Neuronal stem cell (in vitro differentiated cells): Measurements from ENCODE around the gene LRRC70.
"Not testable (repeated sequence)": the region's sequence is repeated elsewhere in the genome, so short reads cannot be mapped to it uniquely, and the experiment has no call there.

Source experiments
- DNase-seq: peaks from one replicate; pipeline ENCODE4 v3.0.0-alpha.2; 2013; ENCODE audit warnings: low spot score
- H2AFZ ChIP-seq: one replicate; pipeline ENCODE4 v1.6.1; 2013; ENCODE audit warnings: mild to moderate bottlenecking, low read length, inconsistent platforms
- H2AK5ac ChIP-seq: 2 replicates; pipeline ENCODE4 v1.6.1; 2013; ENCODE audit warnings: low read depth, mild to moderate bottlenecking, inconsistent platforms, low read length, moderate library complexity, mixed read lengths
- H2BK120ac ChIP-seq: 2 replicates; pipeline ENCODE4 v1.6.1; 2013; ENCODE audit warnings: low read depth, mild to moderate bottlenecking, inconsistent platforms, low read length, moderate library complexity, mixed read lengths
- H2BK12ac ChIP-seq: one replicate; pipeline ENCODE4 v1.6.1; 2013; ENCODE audit warnings: low read length, inconsistent platforms
- H2BK15ac ChIP-seq: 2 replicates; pipeline ENCODE4 v1.6.1; 2013; ENCODE audit warnings: mild to moderate bottlenecking, low read length, inconsistent platforms, mixed read lengths
- H2BK5ac ChIP-seq: one replicate; pipeline ENCODE4 v1.6.1; 2013; ENCODE audit warnings: inconsistent platforms, mild to moderate bottlenecking, low read length, moderate library complexity
- H3K14ac ChIP-seq: one replicate; pipeline ENCODE4 v1.6.1; 2013; ENCODE audit warnings: low read length, inconsistent platforms
- H3K18ac ChIP-seq: 2 replicates; pipeline ENCODE4 v1.6.1; 2013; ENCODE audit warnings: low read length, inconsistent platforms
- H3K23ac ChIP-seq: 2 replicates; pipeline ENCODE4 v1.6.1; 2013; ENCODE audit warnings: low read depth, mild to moderate bottlenecking, mixed read lengths, low read length, inconsistent platforms; ENCODE audit not compliant: poor library complexity
- H3K27ac ChIP-seq: replicated peaks from 3 replicates; pipeline ENCODE4 v1.5.1; 2013; ENCODE audit warnings: low read length, inconsistent platforms
- H3K27me3 ChIP-seq, 3 experiments: 2 replicates each; pipeline ENCODE4 v1.6.1; 2013; ENCODE audit warnings: low read length in 3 of 3, mild to moderate bottlenecking in 2 of 3, inconsistent platforms in 1 of 3, low read depth in 1 of 3, mixed read lengths in 1 of 3, moderate library complexity in 1 of 3; ENCODE audit not compliant: control insufficient read depth in 3 of 3, insufficient read depth in 3 of 3
- H3K36me3 ChIP-seq, 2 donors: replicated peaks in 1 of 2; 2 replicates each; pipeline ENCODE4 v1.6.1; 2013; ENCODE audit warnings: low read length in 2 of 2; ENCODE audit not compliant: control insufficient read depth in 2 of 2, insufficient read depth in 2 of 2
- H3K4ac ChIP-seq: 2 replicates; pipeline ENCODE4 v1.6.1; 2013; ENCODE audit warnings: inconsistent platforms, mild to moderate bottlenecking, low read length, moderate library complexity
- H3K4me1 ChIP-seq, 2 donors: 1 replicate in 1 of 2; 2 replicates in 1 of 2; pipeline ENCODE4 v1.6.1; 2013; ENCODE audit warnings: low read length in 2 of 2, low read depth in 1 of 2; ENCODE audit not compliant: control insufficient read depth in 2 of 2, insufficient read depth in 1 of 2
- H3K4me2 ChIP-seq: one replicate; pipeline ENCODE4 v1.6.1; 2013; ENCODE audit warnings: mild to moderate bottlenecking, low read length, inconsistent platforms; ENCODE audit not compliant: insufficient read depth, poor library complexity, severe bottlenecking
- H3K4me3 ChIP-seq, 2 donors: 2 replicates each; pipeline ENCODE4 v1.5.1; 2013; ENCODE audit warnings: low read length in 2 of 2, mild to moderate bottlenecking in 2 of 2, inconsistent platforms in 1 of 2, moderate library complexity in 1 of 2
- H3K79me1 ChIP-seq: one replicate; pipeline ENCODE4 v1.6.1; 2013; ENCODE audit warnings: low read depth, mild to moderate bottlenecking, inconsistent platforms, low read length, moderate library complexity
- H3K9ac ChIP-seq: one replicate; pipeline ENCODE4 v1.6.1; 2013; ENCODE audit warnings: mild to moderate bottlenecking, low read depth, low read length, inconsistent platforms; ENCODE audit not compliant: poor library complexity
- H3K9me3 ChIP-seq, 2 donors: replicated peaks in 1 of 2; 2 replicates each; pipeline versions ENCODE3 to v1.6.1; 2013; ENCODE audit warnings: low read length in 2 of 2, mild to moderate bottlenecking in 2 of 2, inconsistent platforms in 1 of 2, low read depth in 1 of 2, mixed read lengths in 1 of 2, moderate library complexity in 1 of 2; ENCODE audit not compliant: control insufficient read depth in 2 of 2, insufficient read depth in 1 of 2
- H4K8ac ChIP-seq: one replicate; pipeline ENCODE4 v1.6.1; 2013; ENCODE audit warnings: low read depth, mild to moderate bottlenecking, inconsistent platforms, low read length, moderate library complexity
- H4K91ac ChIP-seq: one replicate; pipeline ENCODE4 v1.6.1; 2013; ENCODE audit warnings: low read length, low read depth, mild to moderate bottlenecking, inconsistent platforms; ENCODE audit not compliant: poor library complexity
- WGBS, 2 donors: extraction: QIAGEN DNeasy Blood & Tissue Kit; methylation state at CpG; one replicate each; pipeline ENCODE4 v1.1.7; 2013; ENCODE audit warnings: missing lambda C conversion rate in 2 of 2, mixed read lengths in 1 of 2; ENCODE audit not compliant: insufficient read length in 2 of 2, insufficient replicate concordance in 1 of 2; ENCODE audit errors: extremely low coverage in 2 of 2; 5-methylcytosine and 5-hydroxymethylcytosine counted together

Gene LRRC70

GRCh38 chr5:62561896-62562295, 16.7 kb upstream of the LRRC70 start:
- H3K27me3 ChIP-seq, result no peaks in the 10 kb centered on the region
- no CpG with 5 or more reads among the region's 1 CpG for WGBS, 2 donors
- no peak overlapping the region for H2AFZ ChIP-seq
- no peak overlapping the region for H3K27ac ChIP-seq
- no peak overlapping the region for H3K9ac ChIP-seq
- no peak overlapping the region for H2BK5ac ChIP-seq
- no peak overlapping the region for H4K8ac ChIP-seq
- H3K79me1 ChIP-seq, result no peaks in the 10 kb centered on the region
- H3K18ac ChIP-seq, result no peak overlapping the region
- H2BK120ac ChIP-seq, result no peak overlapping the region
- H2BK15ac ChIP-seq, result no peak overlapping the region
- H3K9me3 ChIP-seq, result peaks cover 0 to 2% of the 10 kb centered on the region in 2 donors
- H2AK5ac ChIP-seq, result no peak overlapping the region
- no peak overlapping the region for H3K4me3 ChIP-seq
- no peak overlapping the region for H3K14ac ChIP-seq
- no peak overlapping the region for H3K4ac ChIP-seq
- H4K91ac ChIP-seq, result no peak overlapping the region
- no peak overlapping the region for H2BK12ac ChIP-seq
- no peak for DNase-seq
- no peaks in the 10 kb centered on the region for H3K4me1 ChIP-seq
- no peak overlapping the region for H3K23ac ChIP-seq
- peaks cover 3 to 51% of the 10 kb centered on the region in 2 donors for H3K36me3 ChIP-seq
- H3K4me2 ChIP-seq, result no peak overlapping the region

- DNase-seq, result no peak
- WGBS, 2 donors, result no CpG with 5 or more reads among the region's 1 CpG
- no peaks in the 10 kb centered on the region for H3K27me3 ChIP-seq
Measured at GRCh38 chr5:62562867-62563266, 15.8 kb upstream of the LRRC70 start.

GRCh38 chr5:62564101-62564500, 14.5 kb upstream of the LRRC70 start:
- no peak overlapping the region for H3K18ac ChIP-seq
- H3K4me1 ChIP-seq, result peaks cover 0 to under 1% of the 10 kb centered on the region in 2 donors
- peaks cover 5 to 52% of the 10 kb centered on the region in 2 donors for H3K36me3 ChIP-seq
- H4K8ac ChIP-seq, result no peak overlapping the region
- H3K9ac ChIP-seq, result no peak overlapping the region
- no CpG with 5 or more reads among the region's 2 CpGs for WGBS, 2 donors
- H3K4ac ChIP-seq, result no peak overlapping the region
- peaks cover 4 to 12% of the 10 kb centered on the region in 2 donors for H3K9me3 ChIP-seq
- H3K4me3 ChIP-seq, result no peak overlapping the region
- H2AK5ac ChIP-seq, result no peak overlapping the region
- no peaks in the 10 kb centered on the region for H3K27me3 ChIP-seq
- H3K23ac ChIP-seq, result no peak overlapping the region
- H3K14ac ChIP-seq, result no peak overlapping the region
- H2BK5ac ChIP-seq, result no peak overlapping the region
- no peak for DNase-seq
- H2AFZ ChIP-seq, result no peak overlapping the region
- H3K4me2 ChIP-seq, result no peak overlapping the region
- H2BK120ac ChIP-seq, result no peak overlapping the region
- no peak overlapping the region for H2BK12ac ChIP-seq
- no peak overlapping the region for H4K91ac ChIP-seq
- H3K79me1 ChIP-seq, result peaks cover 1% of the 10 kb centered on the region
- H3K27ac ChIP-seq, result no peak overlapping the region
- no peak overlapping the region for H2BK15ac ChIP-seq

More at GRCh38 chr5:62562867-62563266, 15.8 kb upstream of the LRRC70 start:
- H2BK5ac ChIP-seq, result no peak overlapping the region
- H3K4me3 ChIP-seq, result no peak overlapping the region
- no peak overlapping the region for H3K4ac ChIP-seq
- no peak overlapping the region for H2BK120ac ChIP-seq
- H3K9me3 ChIP-seq, result peaks cover 4 to 10% of the 10 kb centered on the region in 2 donors
- H3K4me2 ChIP-seq, result no peak overlapping the region
- H2AK5ac ChIP-seq, result no peak overlapping the region
- no peak overlapping the region for H4K91ac ChIP-seq
- no peaks in the 10 kb centered on the region for H3K4me1 ChIP-seq
- no peak overlapping the region for H2AFZ ChIP-seq
- no peak overlapping the region for H3K14ac ChIP-seq
- H3K18ac ChIP-seq, result no peak overlapping the region
- H4K8ac ChIP-seq, result no peak overlapping the region
- no peak overlapping the region for H3K9ac ChIP-seq
- H2BK12ac ChIP-seq, result no peak overlapping the region
- H3K23ac ChIP-seq, result no peak overlapping the region
- H3K79me1 ChIP-seq, result peaks cover 1% of the 10 kb centered on the region
- no peak overlapping the region for H3K27ac ChIP-seq
- H3K36me3 ChIP-seq, result peaks cover 3 to 56% of the 10 kb centered on the region in 2 donors
- H2BK15ac ChIP-seq, result no peak overlapping the region

GRCh38 chr5:62565740-62566139, 12.9 kb upstream of the LRRC70 start:
- H2AK5ac ChIP-seq, H3K18ac ChIP-seq, DNase-seq, H3K9ac ChIP-seq, H3K14ac ChIP-seq, H2BK5ac ChIP-seq, H3K27me3 ChIP-seq, H2BK15ac ChIP-seq, H4K8ac ChIP-seq, H2BK120ac ChIP-seq, H3K4me3 ChIP-seq, H3K4me1 ChIP-seq, H3K4me2 ChIP-seq, H4K91ac ChIP-seq, H3K23ac ChIP-seq, H2BK12ac ChIP-seq, H3K79me1 ChIP-seq, H3K27ac ChIP-seq, H2AFZ ChIP-seq, H3K4ac ChIP-seq: not testable (repeated sequence)
- H3K9me3 ChIP-seq, result peaks cover 4 to 12% of the 10 kb centered on the region in 2 donors
- no CpG with 5 or more reads among the region's 3 CpGs for WGBS, 2 donors
- peaks cover 5 to 40% of the 10 kb centered on the region in 2 donors for H3K36me3 ChIP-seq
